Stomach (tissue), 9 donors: ENCODE data around the gene LRRC4C. TPM values are rescaled to one million over a fixed set of nuclear protein-coding genes. Genes with fewer than 3 reads are reported as not detected.
A peak's percentile ranks its signal among the peaks of the same experiment; 100 is the strongest.

ENCODE experiments used
- DNase-seq, 2 donors: peaks; one replicate each; pipeline versions ENCODE4 v3.0.0 to v3.0.0-alpha.2; 2013 to 2019
- H3K27ac ChIP-seq, 5 donors: fragments of 200-600 bp in 4 of 5; sonication (generic) in 4 of 5; one replicate each; pipeline ENCODE4 v1.5.1; 2013 to 2019; ENCODE audit warnings: mild to moderate bottlenecking in 1 of 5, moderate library complexity in 1 of 5
- H3K27me3 ChIP-seq, 3 donors: fragments of 200-600 bp; sonication (generic); one replicate each; pipeline ENCODE4 v1.5.1; 2017 to 2019; ENCODE audit warnings: mixed run types in 1 of 3
- H3K36me3 ChIP-seq, 4 donors: fragments of 200-600 bp; sonication (generic); 1 replicate in 3 of 4; 2 replicates in 1 of 4; pipeline ENCODE4 v1.5.1; 2016 to 2019
- H3K4me1 ChIP-seq, 4 donors: fragments of 200-600 bp; sonication (generic); one replicate each; pipeline ENCODE4 v1.5.1; 2016 to 2019
- H3K4me3 ChIP-seq, 4 donors: fragments of 200-600 bp; sonication (generic) in 3 of 4; one replicate each; pipeline ENCODE4 v1.5.1; 2016 to 2019; ENCODE audit warnings: mild to moderate bottlenecking in 1 of 4
- H3K9me3 ChIP-seq, 4 donors: fragments of 200-600 bp; sonication (generic); one replicate each; pipeline ENCODE4 v1.5.1; 2016 to 2019
- CTCF ChIP-seq, 7 experiments: fragments of 450-650 bp in 4 of 7; fragments of 200-600 bp in 3 of 7; sonication (generic) in 3 of 7; IDR thresholded peaks; one replicate each; pipeline ENCODE4 v1.5.1; 2016 to 2019; ENCODE audit warnings: antibody characterized with exemption in 7 of 7, control low read depth in 2 of 7, mild to moderate bottlenecking in 1 of 7
- EP300 ChIP-seq: sonication (generic); formaldehyde crosslinking; IDR thresholded peaks from one replicate; pipeline ENCODE4 v1.6.1; 2017; ENCODE audit warnings: antibody characterized with exemption
- POLR2A ChIP-seq, 4 donors: fragments of 450-650 bp; IDR thresholded peaks; one replicate each; pipeline ENCODE4 v1.6.1; 2016; ENCODE audit warnings: antibody characterized with exemption in 4 of 4, control low read depth in 2 of 4, mild to moderate bottlenecking in 1 of 4, moderate library complexity in 1 of 4
- POLR2AphosphoS5 ChIP-seq, 3 donors: sonication (generic); formaldehyde crosslinking; IDR thresholded peaks; one replicate each; pipeline ENCODE4 v1.6.1; 2016; ENCODE audit warnings: antibody characterized with exemption in 3 of 3
- WGBS, 5 donors: extraction: QIAGEN DNeasy Blood & Tissue Kit in 3 of 5; methylation state at CpG; one replicate each; pipeline versions ENCODE4 v1.1.5 to v1.1.7; 2013 to 2018; 5-methylcytosine and 5-hydroxymethylcytosine counted together
- intact Hi-C: fragments of 100-400 bp; cut with DNase I; formaldehyde crosslinking; loops from one replicate; pipeline ENCODE4 v1.15.1; 2023; ENCODE audit warnings: low total_unique reads
- polyA plus RNA-seq, 3 donors: library from polyadenylated mRNA; stranded (reverse); fragments of 200-250 nt; gene quantifications; one replicate each; pipeline ENCODE4 v1.2.3, GENCODE V29; 2013
- total RNA-seq, 5 donors: library from RNA; depleted of rRNA; stranded (reverse); fragments of >200 nt; gene quantifications; one replicate each; pipeline versions ENCODE4 v1.1.0 to v1.2.3, GENCODE V29; 2014 to 2016
- donor health status: healthy with polysubstance abuse.
- donor health status: Bipolar disorder and iron deficiency.
- donor health status: healthy.

Gene LRRC4C
- total and polyA plus RNA-seq, 8 donors, result 0.31 to 3.3 (median 0.45) TPM; not detected in 4

GRCh38 chr11:40360206-40360798, 1099.2 kb downstream of the LRRC4C start:
- 41 to 56% (median 47%) methylated on average over 5 of the region's 5 CpGs for WGBS, 5 donors
- H3K27ac ChIP-seq, result no peak overlapping the region
- intact Hi-C loops, result no loop called here

GRCh38 chr11:40354121-40354520, 1105.3 kb downstream of the LRRC4C start:
- WGBS, 5 donors, result 79 to 95% (median 93%) methylated on average over 4 of the region's 4 CpGs
- no peak for TF ChIP-seq EP300
- no peak for TF ChIP-seq POLR2A (IDR thresholded peaks at IDR 0.05)
- TF ChIP-seq CTCF (IDR thresholded peaks at IDR 0.05), result no peak
- no peak for TF ChIP-seq POLR2AphosphoS5 (IDR thresholded peaks at IDR 0.05)
- no peaks in the 10 kb centered on the region for H3K4me1 ChIP-seq
- H3K27me3 ChIP-seq, result no peaks in the 10 kb centered on the region
- intact Hi-C loops, result no loop called here
- no peak overlapping the region for H3K27ac ChIP-seq
- DNase-seq, result no peak
- no peaks in the 10 kb centered on the region for H3K9me3 ChIP-seq
- H3K36me3 ChIP-seq, result no peaks in the 10 kb centered on the region
- no peak overlapping the region for H3K4me3 ChIP-seq

More at GRCh38 chr11:40360206-40360798, 1099.2 kb downstream of the LRRC4C start:
- Histone ChIP-seq H3K9me3 (peaks cover 0 to 17% (median 3%) of the 10 kb centered on the region in 4 donors), H3K4me1 (no peaks in the 10 kb centered on the region), H3K36me3 (no peaks in the 10 kb centered on the region), H3K27me3 (no peaks in the 10 kb centered on the region), H3K4me3 (no peak overlapping the region)
- no peak for DNase-seq
- no peak for TF ChIP-seq EP300
- TF ChIP-seq POLR2A (IDR thresholded peaks at IDR 0.05), result no peak
- TF ChIP-seq CTCF (IDR thresholded peaks at IDR 0.05), result no peak
- TF ChIP-seq POLR2AphosphoS5 (IDR thresholded peaks at IDR 0.05), result no peak

- 47 to 52% (median 51%) methylated on average over 3 of the region's 3 CpGs for WGBS, 5 donors
Measured at GRCh38 chr11:40340911-40341310, 1118.5 kb downstream of the LRRC4C start.

GRCh38 chr11:40338739-40339138, 1120.7 kb downstream of the LRRC4C start:
- Histone ChIP-seq H3K27ac (no peak overlapping the region), H3K9me3 (peaks cover 0 to under 1% (median 0%) of the 10 kb centered on the region in 4 donors), H3K4me1 (no peaks in the 10 kb centered on the region), H3K27me3 (no peaks in the 10 kb centered on the region), H3K36me3 (no peaks in the 10 kb centered on the region), H3K4me3 (no peak overlapping the region)
- peak in 1 of 2 donors; percentile 2 for DNase-seq
- no peak for TF ChIP-seq POLR2A (IDR thresholded peaks at IDR 0.05)
- no peak for TF ChIP-seq POLR2AphosphoS5 (IDR thresholded peaks at IDR 0.05)
- TF ChIP-seq CTCF (IDR thresholded peaks at IDR 0.05), result no peak
- TF ChIP-seq EP300, result no peak
- intact Hi-C loops, result no loop called here
- 56 to 72% (median 65%) methylated on average over 6 of the region's 6 CpGs for WGBS, 5 donors

More at GRCh38 chr11:40340911-40341310, 1118.5 kb downstream of the LRRC4C start:
- TF ChIP-seq CTCF (IDR thresholded peaks at IDR 0.05) (no peak), POLR2AphosphoS5 (IDR thresholded peaks at IDR 0.05) (no peak), POLR2A (IDR thresholded peaks at IDR 0.05) (no peak), EP300 (no peak)
- Histone ChIP-seq H3K4me3 (no peak overlapping the region), H3K27ac (no peak overlapping the region), H3K4me1 (no peaks in the 10 kb centered on the region), H3K9me3 (peaks cover 0 to 4% (median 0%) of the 10 kb centered on the region in 4 donors), H3K27me3 (no peaks in the 10 kb centered on the region), H3K36me3 (no peaks in the 10 kb centered on the region)
- DNase-seq, result no peak
- intact Hi-C loops, result no loop called here
